GM08714 (cell line): ENCODE data around the gene MYOCD.
"Not testable (repeated sequence)": the region's sequence is repeated elsewhere in the genome, so short reads cannot be mapped to it uniquely, and the experiment has no call there.

ENCODE experiments used
- H3K4me3 ChIP-seq: fragments of 200-500 bp; sonication (Bioruptor generic); 2 replicates; pipeline ENCODE4 v1.5.1; 2014; ENCODE audit warnings: mild to moderate bottlenecking, low read length, inconsistent platforms
- ZNF274 ChIP-seq: IDR thresholded peaks from 2 replicates; pipeline ENCODE4 v1.6.1; 2012; ENCODE audit warnings: mild to moderate bottlenecking, low read depth, low read length

MYOCD gene

GRCh38 chr17:12634789-12635414 lies 30.8 kb upstream of the MYOCD start:
- no peak for TF ChIP-seq ZNF274
- H3K4me3 ChIP-seq = no peak overlapping the region

GRCh38 chr17:12635996-12636395 lies 29.7 kb upstream of the MYOCD start:
- H3K4me3 ChIP-seq = not testable (repeated sequence)

DNA sequence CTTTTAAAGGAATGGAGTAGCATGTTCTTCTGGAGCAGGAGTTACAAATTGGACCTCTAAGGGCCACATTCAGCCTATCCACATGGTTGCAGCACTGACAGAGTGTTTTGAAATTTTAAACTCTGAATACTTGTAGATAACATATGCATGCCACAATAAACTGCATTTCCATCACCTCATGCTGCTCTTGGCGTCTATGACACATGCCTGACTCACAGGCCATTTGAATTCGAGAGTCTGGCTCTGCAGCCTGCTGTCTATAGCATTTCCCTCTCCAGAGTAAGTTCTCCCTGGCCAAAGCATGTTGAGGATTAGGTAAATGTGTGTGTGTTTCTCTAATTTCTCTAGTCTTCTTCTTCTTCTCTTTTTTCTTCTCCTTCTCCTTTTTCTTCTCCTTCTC lies 28.7 kb upstream of the MYOCD start:
- no peak for TF ChIP-seq ZNF274

DNA sequence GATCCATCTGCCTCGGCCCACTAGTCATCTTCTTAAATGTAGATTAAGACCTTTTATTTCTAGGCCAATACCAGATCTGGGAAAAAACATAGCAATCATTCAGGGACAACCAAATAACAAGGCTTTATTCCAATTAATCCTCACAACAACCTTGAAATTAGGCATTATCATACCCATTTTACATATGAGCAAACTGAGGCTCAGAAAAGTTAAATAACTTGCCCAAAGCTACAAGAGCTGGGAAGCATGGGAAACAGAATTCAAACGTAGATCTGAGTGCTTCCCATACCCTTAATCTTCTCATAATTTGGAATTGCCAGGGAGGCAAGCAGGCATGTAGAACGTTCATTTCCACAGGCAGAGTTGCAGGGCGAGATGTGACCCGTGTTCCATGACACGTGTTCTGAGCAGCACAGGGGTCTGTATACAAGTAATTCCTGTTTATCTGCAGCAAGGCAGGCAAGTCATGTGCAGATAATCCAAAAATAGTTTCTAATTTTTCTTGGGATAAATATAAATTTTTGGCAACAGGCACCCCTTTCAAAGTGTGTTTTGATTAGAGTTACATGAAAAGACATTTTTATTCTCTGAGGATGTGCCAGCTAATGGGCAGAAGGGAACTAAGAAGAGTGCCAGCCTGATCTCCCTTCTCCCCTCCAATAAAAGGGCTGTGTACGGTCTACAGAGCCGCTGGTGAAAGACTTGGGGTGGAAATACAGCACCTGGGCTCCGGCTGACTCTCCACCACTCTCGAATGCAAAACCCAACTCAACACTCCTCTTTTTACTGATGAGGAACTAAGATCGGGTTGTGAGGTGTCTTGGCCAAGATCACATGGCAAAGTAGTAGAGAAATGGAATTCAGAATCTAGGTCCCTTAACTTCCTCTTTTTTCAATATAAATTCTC lies 27.7 kb upstream of the MYOCD start:
- TF ChIP-seq ZNF274 = no peak
- no peak overlapping the region for H3K4me3 ChIP-seq

More for the DNA sequence above, 28.7 kb upstream of the MYOCD start:
- H3K4me3 ChIP-seq = no peak overlapping the region

DNA sequence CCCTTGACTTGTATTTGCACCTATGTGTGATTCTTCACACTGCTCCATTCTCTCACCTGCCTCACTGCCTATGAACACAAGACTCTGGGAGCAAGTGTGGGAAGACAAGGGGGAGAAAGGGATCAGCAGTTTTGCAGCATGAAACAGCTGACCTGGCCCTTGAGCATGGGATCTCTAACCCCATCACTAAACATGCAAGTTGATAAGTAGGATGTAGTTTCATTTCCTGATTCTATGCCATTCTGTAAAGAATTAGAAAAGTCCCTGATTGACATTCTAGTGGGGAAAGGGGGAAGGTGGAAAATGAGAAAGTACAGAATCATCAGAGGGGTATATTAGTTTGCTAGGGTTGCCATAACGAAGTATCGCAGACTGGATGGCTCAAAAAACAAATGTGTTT lies 25.3 kb upstream of the MYOCD start:
- no peak overlapping the region for H3K4me3 ChIP-seq
- TF ChIP-seq ZNF274 = no peak

GRCh38 chr17:12641084-12641483 lies 24.6 kb upstream of the MYOCD start:
- H3K4me3 ChIP-seq = no peak overlapping the region
- no peak for TF ChIP-seq ZNF274

DNA sequence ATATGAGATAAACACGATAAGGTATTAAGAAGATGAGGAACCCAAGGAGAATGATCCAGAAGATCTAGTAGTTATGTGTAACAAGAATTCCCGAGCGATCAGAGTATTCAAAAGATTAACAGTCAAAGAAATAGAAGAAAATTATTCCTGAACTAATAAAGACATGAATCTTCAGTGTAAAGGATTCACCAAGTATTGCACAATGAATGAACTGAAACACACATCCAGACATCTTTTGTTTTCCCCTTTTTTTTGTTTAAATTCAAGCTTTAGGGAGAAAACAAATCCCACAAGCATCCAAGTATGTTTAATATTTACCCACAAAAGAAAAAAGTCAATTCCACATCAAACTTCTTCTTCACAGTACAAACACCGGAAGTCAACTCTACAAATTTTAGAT lies 23.7 kb upstream of the MYOCD start:
- no peak overlapping the region for H3K4me3 ChIP-seq
- no peak for TF ChIP-seq ZNF274

DNA sequence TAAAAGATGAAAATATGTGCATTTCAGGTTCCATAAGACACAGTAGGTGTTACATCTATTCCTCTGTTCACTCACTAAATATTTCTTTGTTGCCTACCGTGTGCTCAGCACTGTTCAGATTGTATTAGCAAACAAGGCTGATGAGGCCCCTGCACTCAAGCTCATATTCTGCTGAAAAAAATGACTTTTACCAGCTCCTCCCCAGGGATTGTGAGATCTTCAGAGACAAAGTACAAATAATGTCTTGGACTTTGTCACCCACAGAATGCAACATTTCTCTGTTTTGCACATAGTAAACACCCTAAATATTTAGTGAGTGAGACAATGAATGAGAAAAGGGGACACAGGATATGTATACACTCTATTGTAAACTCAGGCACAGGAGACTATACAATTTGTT lies 21.9 kb upstream of the MYOCD start:
- H3K4me3 ChIP-seq = no peak overlapping the region
- TF ChIP-seq ZNF274 = no peak

DNA sequence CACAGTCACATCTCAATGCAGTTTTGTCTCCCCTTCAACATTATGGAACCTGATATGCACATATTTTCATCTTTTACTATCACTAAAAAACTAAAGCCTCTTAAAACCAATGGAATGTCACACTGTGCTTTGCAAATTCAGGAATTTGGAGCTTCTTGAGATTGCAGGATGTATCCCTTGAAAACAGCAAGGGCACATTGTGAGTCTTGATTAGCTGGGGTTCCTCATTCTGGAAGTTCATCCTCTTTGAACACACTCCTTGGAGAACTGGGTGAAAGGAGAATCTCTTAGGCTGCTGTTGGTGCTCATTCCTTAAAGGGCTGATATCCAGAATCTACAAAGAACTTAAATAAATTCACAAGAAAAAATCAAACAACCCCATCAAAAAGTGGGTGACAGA lies 21.1 kb upstream of the MYOCD start:
- no peak overlapping the region for H3K4me3 ChIP-seq
- TF ChIP-seq ZNF274 = no peak

DNA sequence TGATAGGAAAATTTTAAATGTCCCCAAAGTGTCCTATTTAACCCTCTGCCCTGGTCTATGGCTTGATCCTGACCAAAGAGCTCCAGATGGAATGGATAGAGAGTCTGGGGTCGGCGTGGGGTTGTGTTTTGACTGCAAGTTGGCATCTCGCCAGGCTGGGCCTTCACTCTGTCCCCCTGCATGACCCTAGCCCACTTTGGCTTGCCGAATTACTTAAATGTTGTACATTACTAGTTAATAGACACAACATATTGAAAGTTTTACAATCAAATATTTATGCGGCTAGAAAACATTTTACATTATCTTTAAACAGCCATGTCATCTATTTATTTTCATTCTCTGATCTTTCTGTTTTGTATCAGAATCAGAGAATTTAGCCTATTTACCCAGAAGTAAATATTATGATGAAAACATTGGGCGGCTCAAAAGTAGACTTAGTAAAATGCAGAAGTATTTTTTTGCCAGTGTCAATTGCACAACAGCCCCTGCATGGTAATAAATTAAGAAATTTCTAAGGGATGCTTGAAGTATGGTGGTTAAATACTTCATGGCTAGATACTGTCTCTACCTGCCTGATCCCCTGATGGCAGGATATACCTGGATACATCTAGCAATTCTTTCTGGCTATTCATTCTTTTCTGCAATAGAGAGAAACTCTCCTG lies 18.8 kb upstream of the MYOCD start:
- no peak for TF ChIP-seq ZNF274
- no peak overlapping the region for H3K4me3 ChIP-seq

DNA sequence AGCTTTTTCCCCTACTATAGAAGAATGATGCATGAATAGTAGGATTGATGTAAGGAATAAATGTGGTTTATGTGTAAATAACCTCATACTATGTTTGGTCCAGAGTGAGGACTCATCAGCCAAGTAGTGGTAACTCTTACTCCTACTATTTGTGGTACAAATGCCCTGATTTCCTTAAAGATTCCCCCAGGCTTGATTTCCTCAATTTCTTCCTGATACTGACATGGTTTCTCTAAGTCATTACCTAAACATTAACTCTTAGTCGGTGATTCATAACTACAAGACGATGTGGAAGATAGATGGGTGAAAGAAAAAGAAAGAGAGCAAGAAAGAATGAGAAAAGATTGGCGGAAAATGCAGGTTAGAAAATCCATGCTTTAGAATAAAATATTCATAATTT lies 17.2 kb upstream of the MYOCD start:
- no peak overlapping the region for H3K4me3 ChIP-seq
- TF ChIP-seq ZNF274 = no peak

- no peak for TF ChIP-seq ZNF274
- H3K4me3 ChIP-seq = no peak overlapping the region
Observed at GRCh38 chr17:12655936-12656335, 9.8 kb upstream of the MYOCD start.

DNA sequence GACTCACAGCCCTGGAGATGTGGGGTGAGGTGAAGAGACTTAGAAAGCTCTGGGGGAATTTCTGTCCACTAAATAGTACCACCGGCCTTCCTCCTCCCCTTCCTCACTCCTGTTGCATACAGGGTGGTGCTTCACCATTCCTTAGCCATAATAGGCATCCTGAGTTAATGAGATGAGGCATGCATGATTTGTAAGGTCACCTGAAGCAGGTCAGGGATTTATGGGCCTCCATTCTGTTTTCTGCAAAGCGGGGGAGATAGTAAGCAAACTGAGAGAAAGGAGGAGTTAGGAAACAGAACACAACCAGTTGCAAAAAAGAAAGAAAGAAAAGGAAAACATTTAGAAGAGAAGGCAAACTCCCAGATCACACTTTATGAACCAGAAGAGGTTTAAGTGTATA lies 9.3 kb upstream of the MYOCD start:
- no peak overlapping the region for H3K4me3 ChIP-seq
- TF ChIP-seq ZNF274 = no peak

- no peak for TF ChIP-seq ZNF274
- no peak overlapping the region for H3K4me3 ChIP-seq
Observed at GRCh38 chr17:12659500-12659899, 6.2 kb upstream of the MYOCD start.

DNA sequence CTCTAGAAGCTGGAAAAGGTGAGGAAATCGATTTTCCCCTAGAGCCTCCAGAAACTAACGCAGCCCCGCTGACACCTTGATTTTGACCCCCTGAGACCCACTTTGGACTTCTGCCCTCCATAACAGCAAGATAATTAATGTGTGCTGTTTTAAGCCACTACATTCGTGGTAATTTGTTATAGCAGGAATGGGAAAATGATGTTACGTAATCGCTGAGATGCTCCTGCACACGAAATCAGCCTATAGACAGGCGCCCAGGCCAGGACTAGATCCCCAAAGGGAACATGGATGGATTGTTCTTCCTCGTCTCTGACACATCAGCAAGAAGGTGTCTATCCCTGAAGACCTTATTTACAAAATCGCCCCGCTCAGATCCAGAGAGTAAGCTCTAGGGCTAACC lies 1.4 kb upstream of the MYOCD start:
- H3K4me3 ChIP-seq = no peak overlapping the region
- no peak for TF ChIP-seq ZNF274
